PC-3 (cell line): Measurements from ENCODE around the gene CBX1. TPM values are rescaled to one million over a fixed set of nuclear protein-coding genes. Genes with fewer than 3 reads are reported as not detected.

ENCODE experiments used
- ATAC-seq: fragments of 200-7000 bp; cut with Tn5 transposase; 2 replicates; pipeline ENCODE4 v1.9.1; 2020; ENCODE audit warnings: mild to moderate bottlenecking, moderate library complexity
- BruUV-seq: library from RNA; stranded (reverse); fragments of 400-500 nt; replicated peaks from 2 replicates; lab custom pipeline; 2021; lab: Mats Ljungman, UMichigan
- CTCF ChIA-PET: fragments of 300-600 bp; sonication (Branson Sonifier 250); formaldehyde crosslinking; loops from one replicate; lab custom pipeline; 2022; ENCODE audit warnings: antibody characterized with exemption; lab: Charles Lee
- POLR2A ChIA-PET: fragments of 300-600 bp; sonication (Branson Sonifier 250); formaldehyde crosslinking; loops from one replicate; lab custom pipeline; 2022; ENCODE audit warnings: antibody characterized with exemption; ENCODE audit not compliant: unreplicated experiment; lab: Charles Lee
- DNase-seq: peaks from one replicate; pipeline ENCODE4 v3.0.0-alpha.2; 2015
- H2AFZ ChIP-seq: fragments of 300-600 bp; sonication (generic); 2 replicates; pipeline ENCODE4 v1.6.0; 2016; ENCODE audit warnings: antibody characterized with exemption, low read length
- H3F3A ChIP-seq: fragments of 300-600 bp; sonication (generic); one replicate; pipeline ENCODE4 v1.6.0; 2017; ENCODE audit warnings: antibody characterized with exemption, low read length, control low read depth, mild to moderate bottlenecking; ENCODE audit not compliant: unreplicated experiment
- H3K27ac ChIP-seq: fragments of 300-600 bp; sonication (generic); 2 replicates; pipeline ENCODE4 v1.5.1; 2016; ENCODE audit warnings: mild to moderate bottlenecking, low read length
- H3K27me3 ChIP-seq: fragments of 300-600 bp; sonication (generic); 2 replicates; pipeline ENCODE4 v1.6.1; 2016; ENCODE audit warnings: low read length, mixed read lengths
- H3K36me3 ChIP-seq: fragments of 300-600 bp; sonication (generic); 2 replicates; pipeline ENCODE4 v1.6.1; 2016; ENCODE audit warnings: low read depth, mixed run types, low read length, mixed read lengths
- H3K4me1 ChIP-seq: fragments of 300-600 bp; sonication (generic); 2 replicates; pipeline ENCODE4 v1.5.1; 2016; ENCODE audit warnings: low read length; ENCODE audit not compliant: insufficient read depth
- H3K4me2 ChIP-seq: fragments of 300-600 bp; sonication (generic); 2 replicates; pipeline ENCODE4 v1.6.0; 2016; ENCODE audit warnings: low read length
- H3K4me3 ChIP-seq: fragments of 300-600 bp; sonication (generic); 2 replicates; pipeline ENCODE4 v1.5.1; 2016; ENCODE audit warnings: mild to moderate bottlenecking, low read length, mixed read lengths
- H3K79me2 ChIP-seq: fragments of 300-600 bp; sonication (generic); 2 replicates; pipeline ENCODE4 v1.6.1; 2017; ENCODE audit warnings: low read length, mixed read lengths
- H3K9ac ChIP-seq: fragments of 300-600 bp; sonication (generic); 2 replicates; pipeline ENCODE4 v1.6.0; 2016; ENCODE audit warnings: mild to moderate bottlenecking, low read length
- H3K9me2 ChIP-seq: fragments of 300-600 bp; sonication (generic); replicated peaks from 2 replicates; pipeline ENCODE4 v1.6.1; 2016; ENCODE audit warnings: mixed run types, low read length, mixed read lengths
- H3K9me3 ChIP-seq: fragments of 300-600 bp; sonication (generic); 2 replicates; pipeline ENCODE4 v1.6.1; 2016; ENCODE audit warnings: low read length, mixed read lengths
- H4K20me1 ChIP-seq: fragments of 300-600 bp; sonication (generic); 2 replicates; pipeline ENCODE4 v1.6.1; 2016; ENCODE audit warnings: low read length, mixed read lengths
- CTCF ChIP-seq: fragments of 300-600 bp; sonication (generic); conservative IDR thresholded peaks from 2 replicates; pipeline ENCODE4 v1.5.1; 2017; ENCODE audit warnings: antibody characterized with exemption, low read depth, mild to moderate bottlenecking, low read length
- EZH2 ChIP-seq: fragments of 300-600 bp; sonication (generic); IDR thresholded peaks from one replicate; pipeline ENCODE4 v1.6.1; 2017; ENCODE audit warnings: antibody characterized with exemption, mild to moderate bottlenecking, low read length; ENCODE audit not compliant: unreplicated experiment
- EZH2phosphoT487 ChIP-seq: fragments of 300-600 bp; sonication (generic); IDR thresholded peaks from 2 replicates; pipeline ENCODE4 v1.6.1; 2018; ENCODE audit warnings: mild to moderate bottlenecking, antibody characterized with exemption, low read length, borderline replicate concordance
- intact Hi-C: fragments of 100-400 bp; cut with micrococcal nuclease; formaldehyde crosslinking; loops from 2 replicates; pipeline ENCODE4 v1.9.0; 2023
- total RNA-seq: library from RNA; depleted of rRNA; stranded (reverse); fragments of >200 nt; gene quantifications from 2 replicates; pipeline ENCODE4 v1.2.3, GENCODE V29; 2014

The CBX1 gene
- total RNA-seq, 1 experiment from 2014 or later, result 119 TPM

- ChIA-PET CTCF (no interaction called here), POLR2A (no interaction called here)
- Histone ChIP-seq H3K27ac (no peak overlapping the region), H4K20me1 (peaks cover 38% of the 10 kb centered on the region), H3K9me2 (no peaks in the 10 kb centered on the region), H3K9ac (no peak overlapping the region), H3K4me2 (no peak overlapping the region), H3K27me3 (no peaks in the 10 kb centered on the region), H3K36me3 (peaks cover 73% of the 10 kb centered on the region), H3F3A (no peaks in the 10 kb centered on the region), H3K9me3 (no peaks in the 10 kb centered on the region), H3K4me3 (no peak overlapping the region), H3K79me2 (peaks cover 44% of the 10 kb centered on the region), H3K4me1 (peaks cover 17% of the 10 kb centered on the region), H2AFZ (no peak overlapping the region)
- no peak for DNase-seq
- TF ChIP-seq EZH2phosphoT487, result no peak
- TF ChIP-seq CTCF, result no peak
- TF ChIP-seq EZH2, result no peak
- intact Hi-C loops, result no loop called here
- BruUV-seq, result no TSS peak
- no peak for ATAC-seq
Measured at GRCh38 chr17:48056879-48057278, 44.4 kb downstream of the CBX1 start.

- no peak overlapping the region for H2AFZ ChIP-seq
- H3K9me2 ChIP-seq, result no peaks in the 10 kb centered on the region
- H3K27me3 ChIP-seq, result no peaks in the 10 kb centered on the region
- H3K4me2 ChIP-seq, result no peak overlapping the region
- H3K4me1 ChIP-seq, result peaks cover 22% of the 10 kb centered on the region
- ATAC-seq (no peak), DNase-seq (no peak)
- peaks cover 44% of the 10 kb centered on the region for H4K20me1 ChIP-seq
- H3K36me3 ChIP-seq, result peaks cover 71% of the 10 kb centered on the region
- H3K27ac ChIP-seq, result no peak overlapping the region
- H3K4me3 ChIP-seq, result no peak overlapping the region
- ChIA-PET CTCF (no interaction called here), POLR2A (no interaction called here)
- H3K9me3 ChIP-seq, result no peaks in the 10 kb centered on the region
- no peaks in the 10 kb centered on the region for H3F3A ChIP-seq
- no peak overlapping the region for H3K9ac ChIP-seq
- intact Hi-C loops, result no loop called here
- peaks cover 50% of the 10 kb centered on the region for H3K79me2 ChIP-seq
- TF ChIP-seq EZH2phosphoT487 (no peak), EZH2 (no peak), CTCF (no peak)
- no TSS peak for BruUV-seq
Measured at GRCh38 chr17:48056246-48056745, 45.0 kb downstream of the CBX1 start.

GRCh38 chr17:48055531-48056245 lies 45.6 kb downstream of the CBX1 start:
- Histone ChIP-seq H4K20me1 (peaks cover 50% of the 10 kb centered on the region), H3K36me3 (peaks cover 75% of the 10 kb centered on the region), H3K9me2 (no peaks in the 10 kb centered on the region), H3K27ac (no peak overlapping the region), H3K9ac (no peak overlapping the region), H3K27me3 (no peaks in the 10 kb centered on the region), H3K9me3 (no peaks in the 10 kb centered on the region), H3K4me2 (no peak overlapping the region), H3K4me1 (peaks cover 28% of the 10 kb centered on the region), H3F3A (no peaks in the 10 kb centered on the region), H2AFZ (no peak overlapping the region), H3K4me3 (no peak overlapping the region), H3K79me2 (peaks cover 56% of the 10 kb centered on the region)
- intact Hi-C loops, result no loop called here
- ATAC-seq, result peak; percentile 63; the same call in 1 of the 2 replicates
- DNase-seq, result no peak
- TF ChIP-seq CTCF (no peak), EZH2 (no peak), EZH2phosphoT487 (no peak)
- no TSS peak for BruUV-seq
- ChIA-PET POLR2A (no interaction called here), CTCF (no interaction called here)
